Esophagus squamous epithelium (tissue), 4 donors: ENCODE data around the gene MAPK8IP1.

Source experiments
- CTCF ChIP-seq, 6 experiments: fragments of 450-650 bp in 4 of 6; fragments of 200-600 bp in 2 of 6; sonication (generic) in 2 of 6; IDR thresholded peaks; one replicate each; pipeline ENCODE4 v1.5.1; 2016 to 2019; ENCODE audit warnings: antibody characterized with exemption in 6 of 6, mild to moderate bottlenecking in 4 of 6, moderate library complexity in 4 of 6
- POLR2A ChIP-seq, 4 donors: fragments of 450-650 bp; IDR thresholded peaks; one replicate each; pipeline ENCODE4 v1.6.1; 2017; ENCODE audit warnings: antibody characterized with exemption in 4 of 4, mild to moderate bottlenecking in 4 of 4, moderate library complexity in 3 of 4

GRCh38 chr11:45928535-45929215, 43.2 kb downstream of the MAPK8IP1 start:
- TF ChIP-seq CTCF (IDR thresholded peaks at IDR 0.05) (no peak), POLR2A (IDR thresholded peaks at IDR 0.05) (no peak)
